Neural cell (in vitro differentiated cells): ENCODE results near the gene SHC1.

ENCODE experiments used
- MXI1 ChIP-seq: fragments of 450-650 bp; conservative IDR thresholded peaks from 2 replicates; pipeline ENCODE4 v1.6.1; 2014; ENCODE audit warnings: antibody characterized with exemption, mild to moderate bottlenecking; ENCODE audit not compliant: poor library complexity, severe bottlenecking
- RAD21 ChIP-seq: fragments of 450-650 bp; conservative IDR thresholded peaks from 2 replicates; pipeline ENCODE4 v1.6.1; 2014; ENCODE audit warnings: antibody characterized with exemption, mild to moderate bottlenecking, moderate library complexity
- SMC3 ChIP-seq: fragments of 450-650 bp; conservative IDR thresholded peaks from 2 replicates; pipeline ENCODE4 v1.6.1; 2014; ENCODE audit warnings: antibody characterized with exemption, mild to moderate bottlenecking, moderate library complexity; ENCODE audit not compliant: poor library complexity
- TF ChIP-seq, protein P1 (sequence below): fragments of 450-650 bp; IDR thresholded peaks from 2 replicates; pipeline ENCODE4 v1.5.1; 2014; ENCODE audit warnings: antibody characterized with exemption, mild to moderate bottlenecking, moderate library complexity; ENCODE audit not compliant: poor library complexity, severe bottlenecking

GRCh38 chr1:154953611-154954038 is 16.9 kb downstream of the SHC1 start:
- TF ChIP-seq, protein P1, sequence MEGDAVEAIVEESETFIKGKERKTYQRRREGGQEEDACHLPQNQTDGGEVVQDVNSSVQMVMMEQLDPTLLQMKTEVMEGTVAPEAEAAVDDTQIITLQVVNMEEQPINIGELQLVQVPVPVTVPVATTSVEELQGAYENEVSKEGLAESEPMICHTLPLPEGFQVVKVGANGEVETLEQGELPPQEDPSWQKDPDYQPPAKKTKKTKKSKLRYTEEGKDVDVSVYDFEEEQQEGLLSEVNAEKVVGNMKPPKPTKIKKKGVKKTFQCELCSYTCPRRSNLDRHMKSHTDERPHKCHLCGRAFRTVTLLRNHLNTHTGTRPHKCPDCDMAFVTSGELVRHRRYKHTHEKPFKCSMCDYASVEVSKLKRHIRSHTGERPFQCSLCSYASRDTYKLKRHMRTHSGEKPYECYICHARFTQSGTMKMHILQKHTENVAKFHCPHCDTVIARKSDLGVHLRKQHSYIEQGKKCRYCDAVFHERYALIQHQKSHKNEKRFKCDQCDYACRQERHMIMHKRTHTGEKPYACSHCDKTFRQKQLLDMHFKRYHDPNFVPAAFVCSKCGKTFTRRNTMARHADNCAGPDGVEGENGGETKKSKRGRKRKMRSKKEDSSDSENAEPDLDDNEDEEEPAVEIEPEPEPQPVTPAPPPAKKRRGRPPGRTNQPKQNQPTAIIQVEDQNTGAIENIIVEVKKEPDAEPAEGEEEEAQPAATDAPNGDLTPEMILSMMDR, result no peak
- no peak for TF ChIP-seq RAD21
- TF ChIP-seq MXI1, result no peak
- no peak for TF ChIP-seq SMC3
